Measurements from ENCODE around the gene SLC7A7. TPM values are rescaled to one million over a fixed set of nuclear protein-coding genes. Genes with fewer than 3 reads are reported as not detected.

SLC7A7 gene
- total RNA-seq, 1 donor: 4.3 TPM

DNA sequence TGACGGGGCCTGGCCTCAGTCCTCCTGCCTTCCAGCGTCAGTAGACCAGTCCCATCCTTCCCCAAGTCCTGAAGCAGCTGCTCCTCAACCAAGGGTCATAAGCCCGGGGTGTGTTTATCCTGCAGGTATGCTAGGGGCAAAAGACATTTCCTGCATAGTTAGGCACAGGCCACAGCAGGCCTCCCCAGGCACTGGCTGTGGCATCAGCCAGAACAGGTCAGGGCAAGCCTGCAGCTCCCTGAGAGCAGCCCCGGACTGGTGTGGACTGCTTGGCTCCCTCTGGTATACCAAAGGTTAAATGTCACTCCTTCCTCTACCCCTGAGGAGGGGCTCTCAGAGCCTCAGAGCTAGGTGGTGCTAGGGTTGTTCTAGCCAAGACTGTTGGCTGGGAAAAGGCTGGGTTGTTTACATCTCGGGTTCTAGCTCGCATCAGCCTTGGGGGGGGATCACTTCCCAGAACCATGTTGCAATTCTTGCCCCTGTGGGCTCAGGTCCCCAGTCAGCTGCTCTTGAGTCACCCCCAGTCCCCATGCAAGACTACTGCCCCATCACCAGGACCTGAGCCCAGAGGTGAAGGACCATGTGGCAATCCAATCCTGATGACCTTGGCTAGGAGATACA is 24.0 kb upstream of the SLC7A7 start:
- peak overlapping the region; percentile 96 for H3K4me3 ChIP-seq (ENCODE audit: insufficient read depth, low read length)
- H2AFZ ChIP-seq (ENCODE audit: low read length): no peak overlapping the region
- DNase-seq (ENCODE audit: insufficient read length, low spot score, missing footprints): peak; percentile 90
- H3K4me1 ChIP-seq (ENCODE audit: insufficient read depth, low read length): peaks cover 26% of the 10 kb centered on the region
- peaks cover 85% of the 10 kb centered on the region for H3K79me2 ChIP-seq (ENCODE audit: insufficient read depth, low read length)
- H4K20me1 ChIP-seq (ENCODE audit: insufficient read depth, low read length): peaks cover 19% of the 10 kb centered on the region
- no peaks in the 10 kb centered on the region for H3K27me3 ChIP-seq (ENCODE audit: insufficient read depth, low read length)
- H3K36me3 ChIP-seq (ENCODE audit: insufficient read depth, low read length): peaks cover 40% of the 10 kb centered on the region
- no peaks in the 10 kb centered on the region for H3K9me3 ChIP-seq (ENCODE audit: low read depth, low read length)
- no peak for TF ChIP-seq CTCF (IDR thresholded peaks at IDR 0.05; ENCODE audit: extremely low read depth, low read depth, low read length)
- peak overlapping the region; percentile 97 for H3K27ac ChIP-seq (ENCODE audit: low read depth, low read length)
- H3K4me2 ChIP-seq (ENCODE audit: insufficient read depth, low read length): peak overlapping the region; percentile 88

DNA sequence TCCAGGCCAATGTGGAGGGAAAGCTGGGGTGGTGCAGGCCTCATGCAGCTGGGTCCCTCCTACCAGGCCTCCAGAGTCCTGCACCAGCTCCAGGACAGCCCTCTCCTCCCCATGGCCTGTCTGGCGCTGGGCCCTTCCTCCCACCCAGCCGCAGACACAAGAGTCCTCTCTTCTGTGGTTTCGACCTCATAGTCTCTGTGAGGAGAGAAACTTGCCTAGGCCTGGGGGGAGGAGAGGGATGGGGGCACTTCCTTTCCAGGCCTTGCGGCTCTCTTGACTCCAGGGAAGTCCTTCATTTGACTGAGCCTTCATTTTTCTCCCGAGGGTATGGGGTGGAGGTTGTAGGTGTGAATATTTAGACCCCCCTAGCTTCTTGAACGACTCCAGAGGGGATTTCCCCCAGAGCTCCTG is 23.4 kb upstream of the SLC7A7 start:
- Histone ChIP-seq H2AFZ (ENCODE audit: low read length) (no peak overlapping the region), H4K20me1 (ENCODE audit: insufficient read depth, low read length) (peaks cover 17% of the 10 kb centered on the region), H3K4me3 (ENCODE audit: insufficient read depth, low read length) (peak overlapping the region; percentile 96), H3K27me3 (ENCODE audit: insufficient read depth, low read length) (no peaks in the 10 kb centered on the region), H3K36me3 (ENCODE audit: insufficient read depth, low read length) (peaks cover 41% of the 10 kb centered on the region), H3K4me1 (ENCODE audit: insufficient read depth, low read length) (peaks cover 25% of the 10 kb centered on the region), H3K79me2 (ENCODE audit: insufficient read depth, low read length) (peaks cover 80% of the 10 kb centered on the region), H3K4me2 (ENCODE audit: insufficient read depth, low read length) (peak overlapping the region; percentile 88), H3K27ac (ENCODE audit: low read depth, low read length) (peak overlapping the region; percentile 97), H3K9me3 (ENCODE audit: low read depth, low read length) (no peaks in the 10 kb centered on the region)
- peak; percentile 91 for DNase-seq (ENCODE audit: insufficient read length, low spot score, missing footprints)
- TF ChIP-seq CTCF (IDR thresholded peaks at IDR 0.05; ENCODE audit: extremely low read depth, low read depth, low read length): no peak

- peak; percentile 93 for DNase-seq (ENCODE audit: insufficient read length, low spot score, missing footprints)
- H3K36me3 ChIP-seq (ENCODE audit: insufficient read depth, low read length): peaks cover 40% of the 10 kb centered on the region
- no peak overlapping the region for H2AFZ ChIP-seq (ENCODE audit: low read length)
Measured at GRCh38 chr14:22837750-22838538, 22.7 kb upstream of the SLC7A7 start.

More at GRCh38 chr14:22837750-22838538, 22.7 kb upstream of the SLC7A7 start:
- Histone ChIP-seq H3K27me3 (ENCODE audit: insufficient read depth, low read length) (no peaks in the 10 kb centered on the region), H4K20me1 (ENCODE audit: insufficient read depth, low read length) (peaks cover 17% of the 10 kb centered on the region), H3K27ac (ENCODE audit: low read depth, low read length) (peak overlapping the region; percentile 97), H3K4me3 (ENCODE audit: insufficient read depth, low read length) (peak overlapping the region; percentile 96), H3K4me2 (ENCODE audit: insufficient read depth, low read length) (peak overlapping the region; percentile 88), H3K4me1 (ENCODE audit: insufficient read depth, low read length) (peaks cover 25% of the 10 kb centered on the region), H3K79me2 (ENCODE audit: insufficient read depth, low read length) (peaks cover 73% of the 10 kb centered on the region), H3K9me3 (ENCODE audit: low read depth, low read length) (no peaks in the 10 kb centered on the region)
- no peak for TF ChIP-seq CTCF (IDR thresholded peaks at IDR 0.05; ENCODE audit: extremely low read depth, low read depth, low read length)

Measured in osteoblast (primary cell).